Left cardiac atrium (tissue), 4 donors: ENCODE measurements around the gene MAP2K3. TPM values are rescaled to one million over a fixed set of nuclear protein-coding genes. Genes with fewer than 3 reads are reported as not detected.

ENCODE experiments used
- ATAC-seq, 2 donors: fragments of 200-7000 bp; cut with Tn5 transposase; one replicate each; pipeline ENCODE4 v1.9.1; 2020; ENCODE audit warnings: mild to moderate bottlenecking in 2 of 2, moderate library complexity in 2 of 2
- DNase-seq: peaks from one replicate; pipeline ENCODE4 v3.0.0-alpha.2; 2020
- intact Hi-C, 2 donors: fragments of 100-400 bp; cut with DNase I; formaldehyde crosslinking; loops; one replicate each; pipeline versions ENCODE4 v1.14.1 to v1.15.1; 2022 to 2023
- total RNA-seq, 2 donors: library from RNA; stranded (reverse); fragmentation: NEBNext Ultra II Directional; extraction: Animal tissue kit (Norgen Biotek cat#: 25700); gene quantifications; one replicate each; pipeline ENCODE4 v1.2.1, GENCODE V29; 2021
- donor health status: DM: no; HTN: yes; CAD: no.
- donor health status: DM: no; HTN: yes; CAD: no; lungs with severe emphysema.
- donor health status: DM: yes; HTN: yes; CAD: no.
- donor health status: Dilated cardiomyopathy.

Gene MAP2K3
- total RNA-seq, 2 donors from 2014 or later, result 38.9 to 64.7 TPM

DNA sequence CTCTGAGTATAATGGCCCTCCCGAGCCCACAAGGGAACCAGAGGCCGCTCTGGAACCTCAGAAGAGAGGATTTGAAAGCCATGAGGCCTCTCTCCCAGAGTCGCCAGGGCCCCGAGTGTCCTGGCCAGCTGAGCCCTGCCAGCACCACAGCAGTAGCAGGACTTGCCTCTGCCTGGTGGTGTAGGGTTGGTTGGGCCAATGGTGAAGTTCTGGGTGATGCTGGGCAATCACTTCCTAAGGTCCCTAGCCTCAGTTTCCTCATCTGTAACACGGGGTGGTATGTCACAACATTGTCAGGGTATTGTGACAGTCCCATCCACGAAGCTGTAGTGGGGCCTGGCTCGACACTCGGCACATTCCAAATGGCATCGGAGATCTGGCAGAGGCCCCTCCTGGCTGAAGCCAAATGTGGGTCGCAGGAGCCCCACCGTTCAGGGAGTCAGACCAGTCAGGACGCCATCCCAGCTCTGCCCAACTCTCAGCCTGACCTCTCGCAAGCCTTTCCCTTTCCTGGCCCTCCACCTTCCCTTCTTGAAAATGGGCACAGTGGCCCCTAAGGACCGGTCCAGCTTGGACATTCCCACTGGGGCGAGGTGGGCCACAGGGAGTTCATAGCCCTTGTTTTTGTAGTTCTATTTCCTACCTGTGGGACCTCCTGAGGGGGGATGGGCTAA lies 33.0 kb upstream of the MAP2K3 start:
- DNase-seq (no peak), ATAC-seq (peak in 1 of 2 donors; percentile 15)
- intact Hi-C loops, result no loop called here

DNA sequence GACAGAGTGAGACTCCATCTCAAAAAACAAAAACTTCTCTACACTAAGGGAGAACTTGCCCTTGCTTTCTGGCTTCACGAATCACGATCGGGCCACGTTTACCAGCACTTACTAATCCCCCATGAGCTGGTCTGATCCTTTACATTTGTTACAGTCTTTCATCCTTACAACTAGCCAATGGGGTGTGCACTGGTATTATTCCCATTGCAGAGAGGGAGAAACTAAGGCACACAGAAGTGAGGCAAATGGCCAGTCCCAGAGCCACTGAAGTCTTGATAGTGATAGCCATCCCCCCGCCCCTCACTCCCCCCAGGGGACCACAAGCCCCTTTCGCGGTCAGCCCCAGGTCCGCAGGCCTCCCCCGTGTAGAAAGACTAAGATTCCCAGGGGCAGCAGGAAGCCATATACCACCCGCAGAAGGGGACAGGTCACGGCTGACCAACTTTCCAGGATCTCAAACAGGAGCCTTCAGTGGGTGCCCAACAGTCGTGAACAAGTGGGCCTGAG lies 32.2 kb upstream of the MAP2K3 start:
- DNase-seq, result no peak
- intact Hi-C loops, result no loop called here
- ATAC-seq, result no peak

- intact Hi-C loops, result no loop called here
Measured at GRCh38 chr17:21252796-21253645, 31.5 kb upstream of the MAP2K3 start, which contains the start of gene NATD1. Gene NATD1 (minus strand): TSS chr17:21253410. CDS start chr17:21253264, 146 bp downstream.

DNA sequence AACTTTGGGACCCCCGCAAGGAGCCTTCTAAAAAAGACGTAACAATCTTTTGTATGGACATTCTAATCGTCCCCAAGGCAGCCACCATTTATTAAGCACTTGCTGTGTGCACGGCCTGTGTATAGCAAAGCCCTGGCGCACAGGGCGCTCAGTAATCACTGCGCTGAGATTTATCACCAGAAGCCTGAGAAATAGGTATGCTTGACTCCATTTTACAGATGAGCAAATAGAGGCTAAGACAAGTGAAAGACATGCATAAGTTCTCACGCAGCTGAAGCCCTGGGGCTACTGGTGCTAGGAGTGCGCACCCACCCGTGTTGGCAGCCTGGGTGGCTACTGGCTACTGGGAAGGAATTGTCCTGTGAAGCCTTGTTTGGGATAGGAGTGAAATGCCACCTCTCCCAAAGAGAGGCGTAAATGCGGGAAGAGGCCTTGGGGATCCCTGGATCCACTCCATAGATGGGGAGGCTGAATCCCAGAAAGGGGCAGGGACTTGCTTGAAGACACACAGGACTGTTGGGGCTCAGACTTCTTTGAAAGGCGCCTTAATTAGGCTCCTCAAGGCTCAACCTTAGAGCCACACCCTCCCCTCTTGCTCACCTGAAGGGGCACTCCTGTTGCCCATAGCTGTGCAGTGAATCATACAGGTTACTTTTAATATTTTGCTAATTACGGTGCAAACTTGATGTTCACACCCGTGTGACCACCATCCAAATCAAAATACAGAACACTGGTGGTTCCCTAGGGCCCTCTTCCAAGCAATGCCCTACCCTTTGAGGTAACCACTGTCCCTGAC lies 30.7 kb upstream of the MAP2K3 start:
- intact Hi-C loops, result no loop called here
- no peak for DNase-seq
- no peak for ATAC-seq

More at GRCh38 chr17:21252796-21253645, 31.5 kb upstream of the MAP2K3 start, which contains the start of gene NATD1:
- peak; percentile 89 for DNase-seq
- ATAC-seq, result peak; percentile 69 to 79

GRCh38 chr17:21258593-21258992 lies 25.9 kb upstream of the MAP2K3 start:
- intact Hi-C loops, result loop anchor here in 1 of 2 donors (5.0 kb wide), 1 partner anchor 136 kb away; no protein-coding TSS in a partner anchor
- ATAC-seq (no peak), DNase-seq (no peak)

DNA sequence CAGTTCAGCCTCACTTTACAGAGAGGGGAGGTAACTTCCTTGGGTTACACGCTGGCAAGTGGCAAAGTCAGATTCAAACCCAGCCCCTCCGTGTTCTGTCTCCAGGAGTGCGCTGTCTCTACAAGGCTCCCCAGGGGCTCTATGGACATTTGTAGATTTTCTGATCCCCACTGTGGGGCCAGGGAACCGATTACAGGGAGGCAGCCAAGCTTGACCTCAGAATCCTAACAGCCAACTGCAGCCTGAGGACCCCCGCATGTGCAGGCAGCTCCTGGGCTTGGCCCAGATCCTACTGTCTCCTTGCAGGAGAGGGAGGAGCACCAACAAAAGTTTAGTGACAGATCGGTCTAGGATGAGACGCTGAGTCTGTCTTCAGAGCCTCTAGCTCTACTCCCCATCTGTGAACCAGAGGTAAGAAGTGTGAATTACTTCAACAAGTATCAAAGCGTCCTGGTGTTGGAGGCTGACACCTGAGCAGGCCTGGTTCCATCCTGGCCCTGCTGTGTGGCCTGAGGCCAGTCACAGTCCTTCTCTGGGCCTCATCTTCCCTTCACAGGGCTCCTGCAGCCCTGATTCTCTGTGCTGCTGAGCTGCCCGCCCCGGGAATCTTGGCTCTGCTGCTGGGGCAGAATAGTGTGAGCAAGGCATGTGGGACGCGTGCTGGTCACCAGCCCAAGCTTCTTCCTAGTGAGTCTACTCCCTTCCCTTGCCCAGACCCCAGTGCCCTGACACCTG lies 22.1 kb upstream of the MAP2K3 start:
- ATAC-seq (no peak), DNase-seq (no peak)
- intact Hi-C loops, result no loop called here

- intact Hi-C loops, result no loop called here
- peak in 1 of 2 donors; percentile 65 for ATAC-seq
Measured at GRCh38 chr17:21263376-21263775, 21.1 kb upstream of the MAP2K3 start.

GRCh38 chr17:21268596-21269188 lies 15.8 kb upstream of the MAP2K3 start:
- intact Hi-C loops, result no loop called here
- no peak for DNase-seq
- ATAC-seq, result no peak

More at GRCh38 chr17:21263376-21263775, 21.1 kb upstream of the MAP2K3 start:
- no peak for DNase-seq

GRCh38 chr17:21269394-21269793 lies 15.1 kb upstream of the MAP2K3 start:
- no peak for DNase-seq
- intact Hi-C loops, result no loop called here
- ATAC-seq, result no peak

- ATAC-seq, result no peak
- intact Hi-C loops, result no loop called here
- DNase-seq, result no peak
Measured at GRCh38 chr17:21271454-21272183, 12.9 kb upstream of the MAP2K3 start.

DNA sequence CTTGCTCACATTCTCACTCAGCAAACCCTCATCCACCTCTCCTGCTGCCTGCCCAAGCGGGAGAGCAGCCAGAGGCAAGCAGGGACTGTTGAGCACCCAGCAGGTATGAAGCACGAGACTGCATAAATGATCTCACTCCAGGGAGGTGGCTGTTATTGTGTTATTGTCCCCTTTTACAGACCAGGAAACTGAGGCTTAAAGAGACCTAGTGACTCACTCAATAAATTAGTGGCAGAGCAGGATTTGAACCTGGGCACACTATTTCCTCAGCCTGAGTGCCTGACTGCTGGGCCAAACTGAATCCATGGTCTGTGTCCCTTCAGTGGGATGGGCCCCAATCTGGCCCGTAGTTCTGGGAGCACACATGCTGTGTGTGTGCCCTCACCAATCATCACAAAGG lies 12.3 kb upstream of the MAP2K3 start:
- intact Hi-C loops, result no loop called here
- no peak for ATAC-seq
- DNase-seq, result no peak

GRCh38 chr17:21272881-21273792 lies 11.4 kb upstream of the MAP2K3 start:
- intact Hi-C loops, result no loop called here
- DNase-seq (no peak), ATAC-seq (peak in 1 of 2 donors; percentile 53)

- ATAC-seq (no peak), DNase-seq (no peak)
- intact Hi-C loops, result loop anchor here in 1 of 2 donors (5.0 kb wide), 2 partner anchors 148 to 237 kb away; partner anchors contain the start of gene DHRS7B
Measured at GRCh38 chr17:21275047-21275578, 9.4 kb upstream of the MAP2K3 start.

DNA sequence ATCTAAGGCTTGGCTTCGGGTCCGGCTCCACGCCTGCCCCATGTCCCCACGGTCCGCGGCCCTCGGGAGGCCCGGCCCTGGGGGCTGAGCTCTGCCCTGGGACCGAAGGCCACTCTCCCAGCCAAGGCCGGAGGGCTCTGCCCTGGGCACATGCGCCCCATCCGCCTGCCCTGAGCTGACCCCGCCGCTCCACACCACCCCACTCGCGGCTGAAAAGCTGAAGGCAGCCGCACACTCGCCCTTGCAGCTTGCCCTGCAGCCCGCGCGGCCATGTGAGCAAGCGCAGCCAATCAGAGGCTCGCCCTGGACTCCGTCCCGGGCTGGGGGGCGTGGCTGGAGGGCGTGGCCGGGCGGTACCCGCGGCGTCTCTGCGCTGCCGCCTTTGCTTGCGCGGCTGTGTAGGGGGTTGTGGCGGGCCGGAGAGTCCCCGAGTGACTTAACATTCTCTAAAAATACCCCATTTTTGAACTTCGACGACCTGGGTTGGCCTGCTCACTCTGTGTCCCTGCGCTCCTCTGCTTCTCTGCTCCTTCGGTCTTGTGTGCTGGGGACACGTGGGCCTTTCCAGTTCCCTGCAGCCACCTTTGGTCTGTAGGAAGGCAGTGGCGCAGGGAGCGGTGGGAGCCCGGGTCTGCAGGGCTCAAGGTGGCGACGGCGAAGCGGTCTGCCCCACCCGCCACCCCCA lies 8.8 kb upstream of the MAP2K3 start:
- ATAC-seq (peak; percentile 95 to 98), DNase-seq (peak; percentile 95)
- intact Hi-C loops, result loop anchor here in 1 of 2 donors (5.0 kb wide), 2 partner anchors 148 to 237 kb away; partner anchors contain the start of gene DHRS7B

DNA sequence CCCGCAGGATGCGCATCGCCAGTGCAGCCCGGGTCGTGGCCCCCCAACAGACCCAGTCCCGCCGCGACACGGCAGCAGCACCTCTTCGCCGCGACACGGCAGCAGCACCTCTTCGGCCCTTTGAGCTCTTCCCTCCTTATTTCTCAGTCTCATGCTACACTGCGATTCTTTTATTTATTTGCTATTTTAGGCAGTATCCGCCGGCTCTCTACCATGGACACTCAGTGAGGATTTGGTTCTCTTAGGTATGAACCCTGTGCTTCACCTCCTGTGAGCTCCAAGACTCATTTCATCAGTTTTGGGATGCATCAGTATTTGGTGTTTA lies 8.3 kb upstream of the MAP2K3 start:
- DNase-seq (no peak), ATAC-seq (no peak)
- intact Hi-C loops, result loop anchor here in 1 of 2 donors (5.0 kb wide), 2 partner anchors 149 to 236 kb away; partner anchors contain the start of gene DHRS7B
